Measurements from ENCODE around the gene DISC1. TPM values are rescaled to one million over a fixed set of nuclear protein-coding genes. Genes with fewer than 3 reads are reported as not detected.

The DISC1 gene
- polyA plus RNA-seq, 1 of the 3 experiments (the other 2 are of a cell fraction), result 1.7 TPM

GRCh38 chr1:231594123-231594522 is 32.5 kb upstream of the DISC1 start (continued):
- TF ChIP-seq REST (IDR thresholded peaks at IDR 0.05; ENCODE audit: low read depth, low read length), result no peak

GRCh38 chr1:231594749-231595148 is 31.8 kb upstream of the DISC1 start:
- DNase-seq, result no peak
- Histone ChIP-seq H3K4me3 (ENCODE audit: low read depth in 2 of 2, low read length in 1 of 2) (no peak overlapping the region), H3K4me2 (no peak overlapping the region), H3F3A (replicated peaks; ENCODE audit: insufficient read depth) (peaks cover 3% of the 10 kb centered on the region), H3K27me3 (ENCODE audit: insufficient read depth) (no peaks in the 10 kb centered on the region), H3K9me2 (no peaks in the 10 kb centered on the region), H3K27ac (ENCODE audit: low read depth in 2 of 2, low read length in 1 of 2) (no peak overlapping the region), H3K9me3 (no peaks in the 10 kb centered on the region), H3K4me1 (ENCODE audit: control insufficient read depth in 1 of 2, insufficient read depth in 2 of 2, low read depth in 1 of 2, low read length in 1 of 2) (peaks cover 0 to 3% of the 10 kb centered on the region in 2 experiments; a peak in 2 of 4 replicates), H2AFZ (ENCODE audit: low read depth) (no peak overlapping the region), H3K36me3 (replicated peaks in 1 of 2; ENCODE audit: control insufficient read depth in 1 of 2, insufficient read depth in 2 of 2, low read length in 1 of 2) (no peaks in the 10 kb centered on the region), H4K20me1 (ENCODE audit: insufficient read depth) (no peaks in the 10 kb centered on the region), H3K79me2 (ENCODE audit: insufficient read depth) (no peaks in the 10 kb centered on the region), H3K9ac (no peak overlapping the region)
- ChIA-PET POLR2A (no interaction called here), CTCF (interaction anchor here (1.4 to 1.5 kb wide), 2 partner anchors 236 to 237 kb away, joined by 4 to 5 read pairs; no protein-coding TSS in a partner anchor)
- WGBS (ENCODE audit: low lambda C conversion rate), result 88% methylated on average over 4 of the region's 4 CpGs
- TF ChIP-seq NRF1 (IDR thresholded peaks at IDR 0.05; ENCODE audit: low read depth, low read length), result no peak
- no peak for TF ChIP-seq GABPA (IDR thresholded peaks at IDR 0.05; ENCODE audit: low read depth)
- TF ChIP-seq EP300 (IDR thresholded peaks at IDR 0.05; ENCODE audit: borderline replicate concordance in 1 of 2, low read depth in 1 of 2, low read length in 1 of 2), result no peak
- TF ChIP-seq FOXM1 (IDR thresholded peaks at IDR 0.05; ENCODE audit: low read depth), result no peak
- TF ChIP-seq RXRA (IDR thresholded peaks at IDR 0.05; ENCODE audit: borderline replicate concordance, low read depth), result no peak
- TF ChIP-seq ZBTB33 (IDR thresholded peaks at IDR 0.05; ENCODE audit: borderline replicate concordance, low read depth), result no peak
- no peak for TF ChIP-seq FOSL2 (IDR thresholded peaks at IDR 0.05; ENCODE audit: borderline replicate concordance, low read depth)
- no peak for TF ChIP-seq POLR2AphosphoS5 (IDR thresholded peaks at IDR 0.05; ENCODE audit: low read depth, low read length)
- TF ChIP-seq USF2 (IDR thresholded peaks at IDR 0.05; ENCODE audit: borderline replicate concordance, low read depth, low read length), result no peak
- TF ChIP-seq REST (IDR thresholded peaks at IDR 0.05; ENCODE audit: low read depth, low read length), result no peak
- TF ChIP-seq FOXJ3 (CRISPR knock-in tag; IDR thresholded peaks at IDR 0.05), result no peak

All from SK-N-SH (cell line).